IPS-15b (cell line): Measurements from ENCODE around the gene ZBTB7C.

Experiments used
- H3K27me3 ChIP-seq: one replicate; pipeline ENCODE4 v1.6.1; 2013; ENCODE audit warnings: low read length; ENCODE audit not compliant: control insufficient read depth, insufficient read depth
- H3K36me3 ChIP-seq: one replicate; pipeline ENCODE4 v1.6.1; 2013; ENCODE audit warnings: low read length; ENCODE audit not compliant: control insufficient read depth, insufficient read depth
- H3K4me1 ChIP-seq: one replicate; pipeline ENCODE4 v1.6.1; 2013; ENCODE audit warnings: mild to moderate bottlenecking, low read length; ENCODE audit not compliant: control insufficient read depth, insufficient read depth
- H3K4me3 ChIP-seq: one replicate; pipeline ENCODE4 v1.5.1; 2013; ENCODE audit warnings: low read depth, low read length
- H3K9ac ChIP-seq: one replicate; pipeline ENCODE4 v1.6.1; 2013; ENCODE audit warnings: low read depth, mild to moderate bottlenecking, low read length
- H3K9me3 ChIP-seq: one replicate; pipeline ENCODE4 v1.6.1; 2013; ENCODE audit warnings: mild to moderate bottlenecking, low read length; ENCODE audit not compliant: control insufficient read depth, insufficient read depth

ZBTB7C gene

DNA sequence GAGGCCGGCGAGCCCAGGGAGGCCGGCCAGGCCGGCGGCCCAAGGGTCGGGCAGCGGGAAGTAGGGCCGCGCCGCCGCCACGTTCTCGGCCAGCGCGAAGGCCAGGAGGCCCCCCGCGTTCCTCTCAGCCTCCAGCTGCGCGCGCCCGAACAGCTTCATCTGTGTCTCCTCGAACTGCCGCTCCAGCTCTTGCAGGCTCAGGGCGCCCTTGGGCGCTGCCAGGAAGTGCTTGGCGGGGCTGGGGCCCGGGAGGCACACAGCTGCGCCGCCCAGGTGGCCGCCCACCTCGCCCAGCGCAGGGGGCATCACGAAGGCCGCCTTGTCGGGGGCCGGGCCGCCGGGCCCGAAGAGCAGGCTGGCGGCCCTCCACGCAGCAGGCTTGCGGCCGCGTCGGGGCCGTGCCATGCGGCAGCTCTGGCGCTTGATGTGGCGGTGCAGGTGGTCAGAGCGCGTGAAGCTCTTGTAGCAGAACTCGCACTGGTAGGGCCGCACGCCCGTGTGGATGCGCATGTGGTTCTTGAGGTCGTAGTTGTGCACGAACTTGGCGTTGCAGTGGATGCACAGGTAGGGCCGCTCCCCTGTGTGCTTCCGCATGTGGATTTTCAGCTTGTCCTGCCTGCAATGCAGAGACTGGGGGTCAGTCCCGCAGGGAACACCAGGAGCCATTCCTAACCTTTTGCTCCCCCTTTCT, 379.7 kb downstream of the ZBTB7C start:
- H3K9ac ChIP-seq = no peak overlapping the region
- no peaks in the 10 kb centered on the region for H3K27me3 ChIP-seq
- H3K36me3 ChIP-seq = no peaks in the 10 kb centered on the region
- H3K4me1 ChIP-seq = peaks cover 9% of the 10 kb centered on the region
- H3K4me3 ChIP-seq = no peak overlapping the region
- H3K9me3 ChIP-seq = no peaks in the 10 kb centered on the region

DNA sequence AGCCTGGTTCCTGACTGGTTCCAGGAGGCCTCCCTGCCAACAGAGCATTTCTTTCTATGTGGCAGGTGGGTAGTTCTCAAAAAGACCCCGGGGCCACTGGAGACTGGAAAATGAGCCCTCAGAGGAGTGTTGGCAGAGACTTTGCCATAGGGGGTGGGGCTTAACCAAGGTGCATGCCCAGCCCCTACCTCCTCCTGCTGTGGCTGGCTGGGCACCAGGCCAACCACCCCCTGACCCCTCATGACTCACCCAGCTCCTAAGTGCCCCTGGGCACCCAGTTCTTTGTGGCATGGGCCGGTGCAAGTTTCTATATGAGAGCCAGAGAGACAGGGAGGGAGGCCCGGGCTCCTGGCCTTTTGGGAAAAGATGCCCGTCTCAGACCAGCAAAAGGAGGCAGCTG, 380.5 kb downstream of the ZBTB7C start:
- Histone ChIP-seq H3K4me3 (no peak overlapping the region), H3K4me1 (peaks cover 9% of the 10 kb centered on the region), H3K36me3 (no peaks in the 10 kb centered on the region), H3K27me3 (no peaks in the 10 kb centered on the region), H3K9ac (no peak overlapping the region), H3K9me3 (no peaks in the 10 kb centered on the region)

DNA sequence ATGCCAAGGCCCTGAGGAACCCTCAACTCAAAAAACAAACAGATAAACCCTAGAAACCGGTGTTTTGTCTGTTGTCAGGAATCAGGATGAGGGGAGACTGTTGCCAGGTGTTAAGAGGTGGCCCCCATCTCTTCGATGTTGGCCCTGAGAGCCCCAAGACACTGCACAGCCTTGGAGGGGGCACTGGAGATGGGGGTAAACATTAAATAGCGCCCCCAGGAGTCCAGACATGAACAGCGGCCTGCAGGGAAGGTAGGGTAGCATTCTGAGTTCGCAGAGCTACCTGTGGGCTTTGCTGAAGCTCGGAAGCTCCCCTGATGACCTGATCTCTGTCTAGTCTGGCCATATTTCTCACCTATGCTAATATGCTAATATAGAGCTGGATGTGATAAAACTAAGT, 381.1 kb downstream of the ZBTB7C start:
- Histone ChIP-seq H3K4me1 (peaks cover 9% of the 10 kb centered on the region), H3K36me3 (no peaks in the 10 kb centered on the region), H3K9me3 (no peaks in the 10 kb centered on the region), H3K9ac (no peak overlapping the region), H3K4me3 (no peak overlapping the region), H3K27me3 (no peaks in the 10 kb centered on the region)

DNA sequence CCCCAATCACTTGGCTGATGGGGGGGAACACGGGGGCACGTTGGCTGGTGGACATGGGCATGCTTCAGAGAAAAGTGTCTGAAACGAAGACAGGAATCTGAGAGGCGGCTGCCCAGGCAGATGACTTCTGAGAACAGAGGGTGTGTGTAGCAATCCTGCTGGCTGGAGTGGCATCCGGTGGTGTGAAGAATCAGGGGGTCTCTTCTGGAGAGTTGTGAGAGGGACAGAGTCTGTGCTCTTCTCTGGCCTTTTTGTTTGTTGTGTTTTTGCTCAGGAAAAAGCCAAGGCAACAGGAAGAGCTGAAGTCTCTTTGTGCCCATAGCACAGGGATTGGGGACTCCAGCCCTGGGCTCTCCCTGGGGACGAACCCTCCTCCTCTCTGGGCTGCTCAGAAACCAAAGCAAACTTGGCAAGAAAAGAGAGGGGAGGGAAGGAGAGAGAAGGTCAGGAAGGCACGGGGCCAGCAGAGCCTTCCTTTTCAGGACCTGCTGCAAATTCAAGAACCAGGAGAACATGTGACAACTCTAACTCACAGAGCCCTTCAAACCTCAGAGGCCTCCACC, 381.7 kb downstream of the ZBTB7C start:
- Histone ChIP-seq H3K9me3 (no peaks in the 10 kb centered on the region), H3K9ac (no peak overlapping the region), H3K4me3 (no peak overlapping the region), H3K27me3 (no peaks in the 10 kb centered on the region), H3K36me3 (no peaks in the 10 kb centered on the region), H3K4me1 (peaks cover 9% of the 10 kb centered on the region)

DNA sequence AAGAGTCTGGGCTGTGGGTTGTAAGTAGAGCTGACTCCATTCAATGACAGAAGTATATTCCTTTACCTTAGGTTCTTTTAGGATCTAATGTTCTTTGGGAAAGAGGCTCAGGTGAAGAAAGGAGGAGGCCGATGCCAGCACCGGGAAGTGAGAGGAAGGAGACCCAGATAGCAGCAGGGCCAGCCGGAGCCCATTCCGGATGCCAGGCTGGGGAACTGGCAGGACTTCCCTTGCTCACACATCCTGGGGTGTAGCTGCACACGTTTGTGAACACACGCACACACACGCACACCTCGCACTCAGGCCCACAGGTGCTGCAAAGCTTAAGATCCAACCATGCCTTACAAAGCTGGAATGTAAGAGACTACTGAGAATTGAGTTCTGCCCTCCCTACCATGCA, 383.0 kb downstream of the ZBTB7C start:
- H3K4me1 ChIP-seq = peaks cover 9% of the 10 kb centered on the region
- H3K4me3 ChIP-seq = no peak overlapping the region
- no peaks in the 10 kb centered on the region for H3K9me3 ChIP-seq
- no peaks in the 10 kb centered on the region for H3K27me3 ChIP-seq
- no peak overlapping the region for H3K9ac ChIP-seq
- H3K36me3 ChIP-seq = no peaks in the 10 kb centered on the region

DNA sequence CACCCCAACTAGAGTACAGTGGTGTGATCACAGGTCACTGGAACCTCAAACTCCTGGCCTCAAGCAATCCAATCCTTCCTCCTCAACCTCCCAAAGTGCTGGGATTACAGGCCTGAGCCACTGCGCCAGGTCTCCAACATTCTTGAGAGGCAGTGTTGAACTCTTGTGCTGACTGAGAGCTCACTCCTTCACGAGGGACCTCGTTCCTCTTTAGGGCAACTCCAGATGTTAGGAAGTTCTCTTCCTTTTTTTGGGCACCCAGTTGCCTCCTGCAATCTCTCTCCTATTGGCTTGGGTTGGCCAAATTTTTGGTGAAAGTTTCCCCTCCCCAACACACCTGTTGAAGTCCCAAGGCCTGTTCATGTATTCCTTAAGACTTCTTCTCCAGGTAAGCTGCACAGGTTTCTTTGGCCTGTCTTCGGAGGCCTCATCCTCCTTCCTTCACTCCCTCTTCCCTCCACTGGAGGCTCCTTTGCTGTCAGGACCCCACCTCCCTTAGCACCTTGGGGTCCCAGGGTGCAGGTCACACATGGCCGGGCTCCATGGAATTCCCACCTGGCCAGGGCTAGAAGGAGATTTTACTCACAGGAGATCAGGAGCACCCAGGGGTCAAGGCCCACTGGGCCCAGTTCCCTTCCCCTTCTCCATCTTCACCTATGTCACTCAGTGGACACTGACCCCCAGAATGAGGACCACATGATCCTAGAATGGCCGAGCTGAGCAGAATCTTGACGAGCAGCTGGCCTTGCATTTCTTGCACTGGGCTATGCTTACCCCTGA, 384.1 kb downstream of the ZBTB7C start:
- no peaks in the 10 kb centered on the region for H3K36me3 ChIP-seq
- H3K9ac ChIP-seq = no peak overlapping the region
- no peaks in the 10 kb centered on the region for H3K9me3 ChIP-seq
- peaks cover 11% of the 10 kb centered on the region for H3K4me1 ChIP-seq
- H3K4me3 ChIP-seq = no peak overlapping the region
- H3K27me3 ChIP-seq = no peaks in the 10 kb centered on the region

DNA sequence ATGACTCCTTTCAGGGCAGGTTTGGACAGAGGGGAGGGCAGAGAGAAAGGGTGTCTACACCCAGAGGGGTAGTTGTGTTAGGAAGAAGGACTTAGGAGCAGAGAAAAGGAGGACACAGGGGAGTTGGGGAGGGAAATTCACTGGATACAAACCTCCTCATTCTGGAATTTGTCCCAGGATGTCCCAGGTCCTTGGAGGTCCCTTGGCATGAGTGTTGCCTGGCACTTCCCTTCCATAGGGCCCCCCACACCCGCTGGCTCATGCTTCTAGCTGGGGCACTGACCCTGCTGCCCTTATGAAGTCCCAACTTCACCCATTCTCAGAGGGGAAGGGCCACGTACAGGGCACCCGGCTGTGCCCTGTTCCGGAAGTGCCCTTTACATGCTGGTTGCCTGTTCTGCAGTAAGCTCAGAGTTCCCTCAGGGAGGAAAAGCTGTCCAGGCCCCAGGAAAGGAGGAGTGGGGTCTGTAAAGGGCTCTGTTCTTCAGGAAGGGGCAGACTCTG, 385.1 kb downstream of the ZBTB7C start:
- Histone ChIP-seq H3K9me3 (no peaks in the 10 kb centered on the region), H3K4me1 (peaks cover 11% of the 10 kb centered on the region), H3K4me3 (no peak overlapping the region), H3K9ac (no peak overlapping the region), H3K36me3 (no peaks in the 10 kb centered on the region), H3K27me3 (no peaks in the 10 kb centered on the region)

DNA sequence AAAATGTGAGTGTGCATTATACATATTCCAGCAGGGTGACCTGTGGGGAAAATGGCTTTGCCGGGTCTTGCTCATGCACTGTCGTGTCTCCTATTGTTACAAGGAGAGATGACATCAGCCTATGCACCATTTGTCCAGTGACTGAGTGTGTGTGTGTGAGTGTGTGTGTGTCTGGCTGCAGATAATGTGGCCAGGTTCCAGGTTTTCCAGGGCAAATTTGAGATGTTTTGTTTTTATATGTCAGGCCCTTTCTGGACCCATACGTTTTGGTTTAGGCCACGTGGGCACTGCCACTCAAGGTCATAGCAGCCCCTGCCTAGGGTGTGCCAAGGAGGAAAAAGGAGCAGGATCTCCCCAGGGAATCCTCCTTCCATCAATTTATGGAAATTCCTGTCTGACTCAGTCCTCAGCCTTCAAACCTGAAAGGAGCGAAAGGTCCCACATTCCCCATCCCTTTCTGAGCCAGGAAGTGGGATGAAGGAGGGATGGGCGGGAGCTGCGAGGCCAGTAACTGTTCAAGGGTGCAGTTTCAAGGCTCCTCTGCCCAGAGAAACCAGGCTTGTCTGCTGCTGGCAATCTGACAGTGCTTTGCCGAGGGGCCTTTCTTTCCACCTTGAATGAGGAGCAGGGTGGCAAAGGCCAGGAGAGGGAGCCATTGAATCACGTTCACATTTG, 385.7 kb downstream of the ZBTB7C start:
- no peak overlapping the region for H3K4me3 ChIP-seq

DNA sequence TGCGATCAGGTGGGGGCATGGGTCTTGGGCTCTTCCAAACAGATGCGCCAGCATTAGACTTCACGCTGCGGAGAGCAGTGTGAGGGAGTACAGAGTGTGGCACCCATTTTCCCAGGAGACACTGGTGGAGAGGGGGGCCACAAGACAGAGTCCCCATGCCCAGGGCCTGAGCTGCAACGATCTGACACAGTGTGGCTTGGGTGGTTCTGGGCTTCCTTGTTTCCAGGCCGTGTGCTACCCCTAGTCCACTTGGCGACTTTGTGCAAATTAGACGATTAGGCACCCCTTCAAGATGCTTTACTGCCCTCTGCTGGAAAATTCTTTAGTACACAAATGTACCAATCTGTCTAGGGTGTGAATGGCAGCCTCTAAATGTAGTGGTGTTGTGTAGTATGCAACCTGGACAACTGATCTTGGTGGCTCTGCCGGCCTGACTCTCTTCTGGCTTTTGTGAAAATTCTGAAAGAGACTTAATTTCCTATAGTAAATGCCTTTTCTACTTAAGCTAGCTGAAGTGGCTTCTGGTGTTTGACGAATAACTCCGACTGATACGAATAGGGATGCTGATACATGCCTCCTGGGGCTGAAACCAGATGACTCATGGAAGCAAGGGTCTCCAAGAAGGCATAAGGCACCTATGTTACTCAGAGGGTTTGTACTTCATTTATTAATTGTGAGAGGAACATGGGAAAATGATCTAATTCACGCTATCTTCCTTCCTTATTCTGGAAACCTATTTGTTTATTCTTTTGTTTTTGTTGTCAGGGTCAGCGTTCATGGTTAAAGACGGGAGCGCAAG, 386.5 kb downstream of the ZBTB7C start:
- no peaks in the 10 kb centered on the region for H3K27me3 ChIP-seq
- no peak overlapping the region for H3K4me3 ChIP-seq
- no peaks in the 10 kb centered on the region for H3K9me3 ChIP-seq
- H3K9ac ChIP-seq = no peak overlapping the region
- peaks cover 10% of the 10 kb centered on the region for H3K4me1 ChIP-seq
- no peaks in the 10 kb centered on the region for H3K36me3 ChIP-seq

More for the DNA sequence above, 385.7 kb downstream of the ZBTB7C start:
- H3K4me1 ChIP-seq = peaks cover 11% of the 10 kb centered on the region
- no peaks in the 10 kb centered on the region for H3K36me3 ChIP-seq
- no peaks in the 10 kb centered on the region for H3K9me3 ChIP-seq
- no peaks in the 10 kb centered on the region for H3K27me3 ChIP-seq
- H3K9ac ChIP-seq = no peak overlapping the region

DNA sequence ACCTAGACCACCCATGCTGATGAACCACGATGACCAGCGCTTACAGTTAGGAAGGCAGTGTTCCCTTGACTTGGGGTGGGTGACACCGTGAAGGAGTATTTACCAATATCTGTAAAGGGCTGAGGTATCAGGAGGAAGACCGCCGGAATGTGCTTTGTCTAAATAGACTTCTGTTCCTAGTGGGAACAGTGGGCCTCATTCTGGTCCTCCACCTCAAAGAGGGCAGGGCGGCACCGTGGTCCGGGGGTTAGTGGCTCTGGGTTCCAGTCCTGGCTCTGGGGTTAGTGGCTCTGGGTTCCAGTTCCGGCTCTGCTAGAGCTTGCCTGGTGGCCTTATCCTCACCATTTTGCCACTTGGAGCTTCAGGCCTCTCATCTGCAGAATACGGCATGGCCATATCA, 387.2 kb downstream of the ZBTB7C start:
- H3K4me3 ChIP-seq = no peak overlapping the region

DNA sequence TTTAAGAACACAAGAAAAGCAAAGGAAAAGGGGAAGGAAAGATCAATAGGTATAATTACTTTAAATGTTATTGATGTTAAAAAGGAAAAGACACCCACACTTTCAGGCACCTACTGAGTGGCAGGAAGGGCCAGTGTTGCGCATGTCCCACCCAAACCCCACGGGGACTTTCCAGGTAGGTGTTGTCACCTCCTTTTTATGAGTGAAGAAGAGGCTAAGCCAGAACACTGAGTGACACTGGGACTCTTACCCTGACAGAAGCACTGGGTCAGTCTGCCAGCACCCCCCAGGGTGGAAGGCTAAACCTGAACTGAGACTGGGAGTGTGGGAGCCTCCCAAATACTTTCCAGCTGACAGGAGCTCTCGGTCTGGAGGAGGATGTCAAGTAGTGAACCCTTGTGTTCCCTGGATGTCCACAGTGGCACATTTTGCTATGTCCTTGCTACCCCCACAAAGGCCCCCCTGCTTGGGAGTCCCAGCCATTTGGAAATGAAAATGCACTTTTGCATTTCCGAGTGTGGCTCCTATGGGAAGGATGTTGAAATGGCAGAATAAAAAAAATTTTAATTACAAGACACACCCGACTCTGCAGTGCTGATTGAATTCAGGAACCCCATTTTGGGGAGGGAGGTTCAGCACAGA, 387.8 kb downstream of the ZBTB7C start:
- Histone ChIP-seq H3K27me3 (no peaks in the 10 kb centered on the region), H3K36me3 (no peaks in the 10 kb centered on the region), H3K9me3 (no peaks in the 10 kb centered on the region), H3K4me3 (no peak overlapping the region), H3K9ac (no peak overlapping the region), H3K4me1 (peaks cover 2% of the 10 kb centered on the region)

More for the DNA sequence above, 387.2 kb downstream of the ZBTB7C start:
- Histone ChIP-seq H3K9me3 (no peaks in the 10 kb centered on the region), H3K36me3 (no peaks in the 10 kb centered on the region), H3K4me1 (peaks cover 4% of the 10 kb centered on the region), H3K27me3 (no peaks in the 10 kb centered on the region), H3K9ac (no peak overlapping the region)
